GM23248 (cell line): Measurements from ENCODE around the gene ATF4.

ENCODE experiments used
- EZH2 ChIP-seq: fragments of 200-600 bp; sonication (generic); IDR thresholded peaks from 2 replicates; pipeline ENCODE4 v1.6.1; 2018; ENCODE audit warnings: antibody characterized with exemption, mild to moderate bottlenecking; ENCODE audit not compliant: insufficient read depth, poor library complexity, severe bottlenecking
- EZH2phosphoT487 ChIP-seq: fragments of 200-600 bp; sonication (generic); IDR thresholded peaks from 2 replicates; pipeline ENCODE4 v1.6.1; 2018; ENCODE audit warnings: antibody characterized with exemption, moderate library complexity, mild to moderate bottlenecking, low read depth; ENCODE audit not compliant: insufficient read depth

GRCh38 chr22:39537975-39538374 is 17.6 kb downstream of the ATF4 start:
- TF ChIP-seq EZH2, result no peak
- TF ChIP-seq EZH2phosphoT487, result no peak
